HepG2 (cell line): ENCODE results near the gene SH2D7. TPM values are rescaled to one million over a fixed set of nuclear protein-coding genes. Genes with fewer than 3 reads are reported as not detected.

ENCODE experiments used
- ATRX ChIP-seq: sonication (generic); formaldehyde crosslinking; IDR thresholded peaks from 2 replicates; pipeline ENCODE4 v1.4.0; 2020; ENCODE audit warnings: missing genetic modification reagents, borderline replicate concordance
- CHD4 ChIP-seq: fragments of 200-600 bp; sonication (generic); IDR thresholded peaks from 2 replicates; pipeline ENCODE4 v1.7.0; 2017; ENCODE audit warnings: mild to moderate bottlenecking, low read length, borderline replicate concordance
- CSRNP2 ChIP-seq: sonication (generic); formaldehyde crosslinking; conservative IDR thresholded peaks from 2 replicates; pipeline ENCODE4 v1.8.0; 2022; ENCODE audit warnings: low read depth, missing genetic modification reagents
- EEA1 ChIP-seq: sonication (generic); formaldehyde crosslinking; IDR thresholded peaks from 2 replicates; pipeline ENCODE4 v1.5.1; 2020; ENCODE audit warnings: mild to moderate bottlenecking, missing genetic modification reagents, borderline replicate concordance
- FOXO1 ChIP-seq: sonication (generic); formaldehyde crosslinking; IDR thresholded peaks from 2 replicates; pipeline ENCODE4 v1.4.0; 2020; ENCODE audit warnings: missing genetic modification reagents
- GABPA ChIP-seq, 2 experiments: IDR thresholded peaks; 2 replicates each; pipeline ENCODE4 v1.6.1; 2011 to 2016; ENCODE audit warnings: low read depth in 2 of 2, low read length in 1 of 2, missing biosample characterization in 1 of 2, missing genetic modification characterization in 1 of 2
- LCORL ChIP-seq, 2 experiments: fragments of 450-650 bp in 1 of 2; sonication (generic) in 1 of 2; formaldehyde crosslinking in 1 of 2; IDR thresholded peaks; 2 replicates each; pipeline versions ENCODE4 v1.5.0 to v1.6.1; 2017 to 2020; ENCODE audit warnings: antibody characterized with exemption in 1 of 2, missing genetic modification reagents in 1 of 2
- MLLT10 ChIP-seq: sonication (generic); formaldehyde crosslinking; IDR thresholded peaks from 2 replicates; pipeline ENCODE4 v1.4.0; 2020; ENCODE audit warnings: missing genetic modification reagents
- NRL ChIP-seq: sonication (generic); formaldehyde crosslinking; IDR thresholded peaks from 2 replicates; pipeline ENCODE4 v1.5.0; 2020; ENCODE audit warnings: missing genetic modification reagents, mild to moderate bottlenecking, moderate library complexity, borderline replicate concordance
- PATZ1 ChIP-seq: sonication (generic); formaldehyde crosslinking; IDR thresholded peaks from 2 replicates; pipeline ENCODE4 v1.4.0; 2020; ENCODE audit warnings: missing genetic modification reagents
- POGZ ChIP-seq: sonication (generic); formaldehyde crosslinking; IDR thresholded peaks from 2 replicates; pipeline ENCODE4 v1.4.0; 2020; ENCODE audit warnings: mild to moderate bottlenecking, missing genetic modification reagents
- PRDM15 ChIP-seq: sonication (generic); formaldehyde crosslinking; IDR thresholded peaks from 2 replicates; pipeline ENCODE4 v1.4.0; 2020; ENCODE audit warnings: missing genetic modification reagents
- STAG1 ChIP-seq: sonication (generic); formaldehyde crosslinking; IDR thresholded peaks from 2 replicates; pipeline ENCODE4 v1.4.0; 2020; ENCODE audit warnings: missing genetic modification reagents
- ZFP90 ChIP-seq: sonication (generic); formaldehyde crosslinking; IDR thresholded peaks from 2 replicates; pipeline ENCODE4 v1.8.0; 2022; ENCODE audit warnings: missing genetic modification reagents, mild to moderate bottlenecking, inconsistent platforms, borderline replicate concordance
- ZNF160 ChIP-seq: sonication (generic); formaldehyde crosslinking; IDR thresholded peaks from 2 replicates; pipeline ENCODE4 v1.8.0; 2022; ENCODE audit warnings: mild to moderate bottlenecking, inconsistent platforms, missing genetic modification reagents
- ZNF501 ChIP-seq: sonication (generic); formaldehyde crosslinking; IDR thresholded peaks from 2 replicates; pipeline ENCODE4 v1.5.1; 2020; ENCODE audit warnings: mild to moderate bottlenecking, moderate library complexity, missing genetic modification reagents
- ZNF567 ChIP-seq: sonication (generic); formaldehyde crosslinking; IDR thresholded peaks from 2 replicates; pipeline ENCODE4 v1.8.1; 2023; ENCODE audit warnings: mild to moderate bottlenecking, missing genetic modification reagents, borderline replicate concordance
- ZNF652 ChIP-seq: IDR thresholded peaks from 2 replicates; pipeline ENCODE4 v1.6.1; 2016; ENCODE audit warnings: low read depth, borderline replicate concordance
- ZNF749 ChIP-seq: sonication (generic); formaldehyde crosslinking; IDR thresholded peaks from 2 replicates; pipeline ENCODE4 v1.8.0; 2022; ENCODE audit warnings: mild to moderate bottlenecking, missing genetic modification reagents, moderate library complexity, borderline replicate concordance
- ZSCAN5A ChIP-seq: sonication (generic); formaldehyde crosslinking; IDR thresholded peaks from 2 replicates; pipeline ENCODE4 v1.8.0; 2022; ENCODE audit warnings: mild to moderate bottlenecking, missing genetic modification reagents, borderline replicate concordance
- polyA plus RNA-seq, 8 experiments: library from polyadenylated mRNA; depleted of rRNA in 3 of 8; stranded (reverse) in 7 of 8; unstranded in 1 of 8; fragments of >200 nt; fragmentation: Illumina TruSeq in 4 of 8; extraction: Trizol in 4 of 8; gene quantifications; 2 replicates each; pipeline versions ENCODE4 v1.2.1 to v1.2.3, GENCODE V29; 2011 to 2016; ENCODE audit warnings: low read depth in 4 of 8, missing spikeins in 1 of 8, mixed read lengths in 1 of 8; ENCODE audit not compliant: insufficient read depth in 1 of 8
- total RNA-seq, 5 experiments: library from RNA; depleted of rRNA; stranded (reverse); fragments of >200 nt; fragmentation: Illumina TruSeq; extraction: Trizol; gene quantifications; 2 replicates each; pipeline ENCODE4 v1.2.3, GENCODE V29; 2016; ENCODE audit warnings: low read depth in 1 of 5

The SH2D7 gene
- total and polyA plus RNA-seq, 2 of the 13 experiments (the other 11 are each of a cell fraction or from before 2014, with no cell fraction given): not detected

GRCh38 chr15:78077053-78077870 lies 15.1 kb upstream of the SH2D7 start, which contains the start of gene TBC1D2B (continued):
- TF ChIP-seq ZFP90 (CRISPR knock-in tag) (no peak), ZNF749 (CRISPR knock-in tag) (no peak), ATRX (CRISPR knock-in tag) (no peak), PRDM15 (peak; percentile 48; the same call in 1 of the 2 replicates), ZNF652 (no peak), MLLT10 (CRISPR knock-in tag) (no peak), ZNF501 (CRISPR knock-in tag) (no peak), STAG1 (CRISPR knock-in tag) (no peak), EEA1 (0 out of 2 replicates have a peak, but pooled peaks have one; percentile 17), NRL (CRISPR knock-in tag) (peak; percentile 66; the same call in 1 of the 2 replicates), CHD4 (no peak), PATZ1 (CRISPR knock-in tag) (peak; percentile 63), POGZ (CRISPR knock-in tag) (no peak), LCORL (IDR thresholded peaks at IDR 0.05) (no peak), LCORL (CRISPR knock-in tag; IDR thresholded peaks at IDR 0.05) (no peak), FOXO1 (CRISPR knock-in tag) (no peak), ZSCAN5A (no peak), CSRNP2 (CRISPR knock-in tag) (no peak), ZNF567 (CRISPR knock-in tag) (no peak), ZNF160 (CRISPR knock-in tag) (no peak), GABPA (IDR thresholded peaks at IDR 0.05; ENCODE audit: low read depth, low read length) (no peak), GABPA (CRISPR knock-in tag; IDR thresholded peaks at IDR 0.05; ENCODE audit: low read depth) (no peak)
